Ishikawa (cell line): ENCODE results near the gene SMCHD1.

Experiments used
- EP300 ChIP-seq: IDR thresholded peaks from 2 replicates; pipeline ENCODE4 v1.6.1; 2012; ENCODE audit warnings: borderline replicate concordance
- FOXM1 ChIP-seq: IDR thresholded peaks from 2 replicates; pipeline ENCODE4 v1.6.1; 2012; ENCODE audit warnings: low read depth, borderline replicate concordance
- MAX ChIP-seq: IDR thresholded peaks from 2 replicates; pipeline ENCODE4 v1.6.1; 2012
- RAD21 ChIP-seq: IDR thresholded peaks from 2 replicates; pipeline ENCODE4 v1.6.1; 2012; ENCODE audit warnings: low read depth
- REST ChIP-seq: IDR thresholded peaks from 2 replicates; pipeline ENCODE4 v1.6.1; 2012; ENCODE audit warnings: low read depth, mild to moderate bottlenecking
- YY1 ChIP-seq: IDR thresholded peaks from 2 replicates; pipeline ENCODE4 v1.6.1; 2012; ENCODE audit warnings: low read depth

GRCh38 chr18:2707551-2708168 is 52.1 kb downstream of the SMCHD1 start:
- TF ChIP-seq EP300 (no peak), REST (no peak), RAD21 (no peak), YY1 (no peak), FOXM1 (no peak), MAX (no peak)
